NK-92 (cell line): ENCODE results near the gene SMPD4.
"Not testable (repeated sequence)": the region's sequence is repeated elsewhere in the genome, so short reads cannot be mapped to it uniquely, and the experiment has no call there.

Source experiments
- DNase-seq: peaks from one replicate; lab custom pipeline; 2025; ENCODE audit not compliant: unreplicated experiment; lab: John Stamatoyannopoulos, UW

SMPD4 gene, protein sequence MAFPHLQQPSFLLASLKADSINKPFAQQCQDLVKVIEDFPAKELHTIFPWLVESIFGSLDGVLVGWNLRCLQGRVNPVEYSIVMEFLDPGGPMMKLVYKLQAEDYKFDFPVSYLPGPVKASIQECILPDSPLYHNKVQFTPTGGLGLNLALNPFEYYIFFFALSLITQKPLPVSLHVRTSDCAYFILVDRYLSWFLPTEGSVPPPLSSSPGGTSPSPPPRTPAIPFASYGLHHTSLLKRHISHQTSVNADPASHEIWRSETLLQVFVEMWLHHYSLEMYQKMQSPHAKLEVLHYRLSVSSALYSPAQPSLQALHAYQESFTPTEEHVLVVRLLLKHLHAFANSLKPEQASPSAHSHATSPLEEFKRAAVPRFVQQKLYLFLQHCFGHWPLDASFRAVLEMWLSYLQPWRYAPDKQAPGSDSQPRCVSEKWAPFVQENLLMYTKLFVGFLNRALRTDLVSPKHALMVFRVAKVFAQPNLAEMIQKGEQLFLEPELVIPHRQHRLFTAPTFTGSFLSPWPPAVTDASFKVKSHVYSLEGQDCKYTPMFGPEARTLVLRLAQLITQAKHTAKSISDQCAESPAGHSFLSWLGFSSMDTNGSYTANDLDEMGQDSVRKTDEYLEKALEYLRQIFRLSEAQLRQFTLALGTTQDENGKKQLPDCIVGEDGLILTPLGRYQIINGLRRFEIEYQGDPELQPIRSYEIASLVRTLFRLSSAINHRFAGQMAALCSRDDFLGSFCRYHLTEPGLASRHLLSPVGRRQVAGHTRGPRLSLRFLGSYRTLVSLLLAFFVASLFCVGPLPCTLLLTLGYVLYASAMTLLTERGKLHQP

DNA sequence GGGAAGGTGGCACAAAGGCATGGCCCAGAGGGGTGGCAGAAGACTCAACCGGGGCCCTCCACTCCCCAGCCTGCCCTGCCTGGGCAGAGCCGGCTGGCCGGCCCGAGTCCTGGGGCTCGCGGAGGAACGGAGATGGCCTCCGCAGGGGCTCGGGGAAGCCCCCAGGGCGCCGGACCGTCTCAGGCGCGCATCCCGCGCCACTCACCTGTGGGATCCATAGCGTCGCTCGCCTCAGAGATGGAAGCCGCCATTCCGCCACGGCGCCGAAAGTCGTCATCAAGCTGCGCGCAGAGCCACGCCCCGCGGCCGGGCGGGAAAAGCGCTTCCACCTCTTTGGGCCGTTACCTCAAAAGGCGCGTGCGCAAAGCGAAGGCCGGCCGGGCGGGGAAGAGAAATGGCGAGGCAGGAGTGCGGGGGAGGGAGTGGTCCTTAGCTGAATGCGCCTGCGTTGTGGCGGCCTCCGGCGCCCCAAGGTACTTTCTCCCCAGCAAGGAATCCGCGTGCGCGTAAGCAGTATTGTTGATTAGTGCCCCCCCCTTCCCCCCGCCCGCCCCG, at the start of gene SMPD4:
Gene SMPD4, minus strand, starts transcription at position 278 of the 555 bp plus-strand sequence. CDS start 5,010 bp downstream, outside the sequence.
- peak; percentile 80 for DNase-seq

DNA sequence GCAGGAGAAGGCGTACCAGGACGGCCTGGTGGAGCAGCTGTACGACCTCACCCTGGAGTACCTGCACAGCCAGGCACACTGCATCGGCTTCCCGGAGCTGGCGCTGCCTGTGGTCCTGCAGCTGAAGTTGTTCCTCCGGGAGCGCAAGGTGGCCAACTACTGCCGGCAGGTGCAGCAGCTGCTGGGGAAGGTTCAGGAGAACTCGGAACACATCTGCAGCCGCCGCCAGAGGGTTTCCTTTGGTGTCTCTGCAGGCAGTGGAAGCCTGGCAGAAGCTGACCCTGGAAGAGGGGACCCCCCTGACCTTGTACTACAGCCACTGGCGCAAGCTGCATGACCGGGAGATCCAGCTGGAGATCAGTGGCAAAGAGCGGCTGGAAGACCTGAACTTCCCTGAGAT, 49.5 kb upstream of the SMPD4 start:
- DNase-seq = not testable (repeated sequence)

DNA sequence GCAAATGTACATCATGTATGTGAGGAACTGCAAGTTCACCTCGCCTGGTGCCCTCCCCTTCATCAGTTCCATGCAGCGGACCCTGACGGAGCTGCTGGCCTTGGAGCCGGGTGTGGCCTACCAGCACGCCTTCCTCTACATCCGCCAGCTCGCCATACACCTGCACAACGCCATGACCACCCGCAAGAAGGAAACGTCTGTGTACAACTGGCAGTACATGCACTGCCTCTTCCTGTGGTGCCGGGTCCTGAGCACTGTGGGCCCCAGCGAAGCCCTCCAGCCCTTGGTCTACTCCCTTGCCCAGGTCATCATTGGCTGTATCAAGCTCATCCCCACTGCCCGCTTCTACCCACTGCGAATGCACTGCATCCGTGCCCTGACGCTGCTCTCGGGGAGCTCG, 49.0 kb upstream of the SMPD4 start:
- DNase-seq = not testable (repeated sequence)

DNA sequence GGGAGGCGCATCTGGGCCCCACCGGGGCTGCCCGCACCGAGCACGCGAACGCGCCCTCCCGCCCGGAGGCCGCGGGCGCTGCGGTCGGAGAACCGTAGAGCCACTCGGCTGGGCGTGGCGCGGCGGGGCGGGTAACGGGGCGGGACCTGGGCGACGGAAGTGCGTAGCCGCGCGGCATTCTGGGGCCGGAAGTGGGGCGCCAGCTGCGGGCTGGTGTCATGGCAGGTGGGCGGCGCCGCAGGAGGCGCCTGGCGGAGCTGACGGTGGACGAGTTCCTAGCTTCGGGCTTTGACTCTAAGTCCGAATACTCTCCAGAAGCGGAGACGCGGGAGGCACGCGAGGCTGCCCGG, 47.7 kb upstream of the SMPD4 start:
- not testable (repeated sequence) for DNase-seq

DNA sequence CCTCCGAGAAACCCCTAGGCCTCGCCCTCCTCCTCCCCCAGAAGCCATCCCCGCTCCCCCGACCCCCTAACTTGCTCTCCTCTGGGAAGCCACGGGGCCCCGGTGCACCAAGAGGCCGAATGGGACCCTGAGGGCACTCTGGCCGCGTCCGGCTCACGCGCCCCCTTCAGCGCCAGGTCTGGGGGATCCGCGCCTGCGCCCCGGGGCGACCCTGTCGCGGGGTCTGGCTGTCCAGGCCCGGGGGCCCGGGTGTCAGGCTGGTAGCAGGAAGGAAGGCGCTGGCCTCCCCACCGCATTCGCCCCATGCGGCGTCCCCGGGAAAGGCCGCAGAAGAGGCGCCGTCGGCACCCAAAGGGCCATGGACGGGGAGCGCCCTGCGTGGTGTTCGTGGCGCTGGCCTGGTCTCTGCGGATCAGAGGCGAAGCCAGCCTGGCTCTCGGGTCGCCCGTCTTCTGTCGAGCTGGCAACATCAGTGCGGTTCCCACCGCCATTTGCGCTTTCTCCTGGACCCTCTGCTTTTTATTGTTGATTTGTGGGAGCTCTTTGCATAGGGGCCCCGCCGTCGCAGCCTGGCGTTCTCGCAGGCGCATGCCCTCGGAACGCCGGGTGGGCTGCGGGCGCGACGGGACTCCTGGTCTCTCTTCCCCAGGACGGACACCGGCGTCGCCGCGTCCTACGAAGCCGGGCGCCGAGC, 47.2 kb upstream of the SMPD4 start:
- DNase-seq = not testable (repeated sequence)

DNA sequence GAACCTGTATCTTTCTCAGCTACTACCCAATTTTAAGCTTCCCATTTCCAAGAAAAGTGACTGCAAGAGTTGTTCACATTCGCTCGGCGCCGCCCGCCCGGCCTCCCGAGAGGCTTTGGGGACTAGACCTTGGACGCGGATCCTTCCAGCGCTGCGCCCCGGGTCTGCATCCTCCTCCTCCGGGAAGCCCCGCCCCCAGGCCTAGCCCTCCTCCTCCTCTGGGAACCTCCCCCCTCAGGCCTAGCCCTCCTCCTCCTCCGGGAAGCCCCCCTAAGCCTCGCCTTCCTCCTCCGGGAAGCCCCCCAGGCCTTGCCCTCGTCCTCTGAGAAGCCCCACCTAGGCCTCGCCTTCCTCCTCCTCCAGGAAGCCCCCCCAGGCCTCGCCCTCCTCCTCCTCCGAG, 46.6 kb upstream of the SMPD4 start:
- not testable (repeated sequence) for DNase-seq

DNA sequence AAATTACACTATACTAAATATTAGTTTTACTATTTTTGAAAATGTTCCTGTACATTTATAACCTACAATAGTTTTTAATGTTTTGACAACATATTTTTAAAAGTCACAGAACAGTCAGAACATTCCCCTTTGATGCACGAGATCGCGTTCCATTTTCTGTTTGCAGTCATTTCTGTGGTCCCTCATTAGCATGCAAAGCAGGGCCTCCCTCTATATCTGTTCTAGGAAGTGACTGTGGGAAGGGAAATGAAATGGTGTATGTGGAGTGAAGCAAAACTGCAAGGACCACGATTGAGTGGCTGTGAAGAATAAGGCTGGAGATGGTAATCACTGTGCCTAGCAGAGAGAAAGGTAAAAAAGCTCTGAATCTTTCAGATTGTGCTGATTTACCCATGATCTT, 41.1 kb upstream of the SMPD4 start:
- DNase-seq = not testable (repeated sequence)

DNA sequence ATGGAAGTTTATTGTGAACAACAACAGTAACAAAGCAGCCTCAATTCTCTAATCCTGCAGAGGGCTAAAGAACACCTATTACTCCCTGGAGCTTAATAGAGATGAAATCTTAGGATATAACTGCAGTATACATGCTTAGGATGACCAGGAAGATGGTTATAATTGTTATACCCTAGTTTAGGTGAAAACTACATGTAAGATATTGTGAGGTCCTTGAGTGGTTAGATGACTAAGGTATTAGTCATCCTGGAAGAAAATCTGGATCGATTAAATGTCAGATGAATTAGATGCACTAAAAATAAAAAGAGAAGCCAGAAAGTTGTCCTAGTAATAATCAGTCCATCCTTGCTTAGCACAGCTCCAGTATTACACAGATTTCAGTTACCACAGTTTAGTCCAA, 39.1 kb upstream of the SMPD4 start:
- not testable (repeated sequence) for DNase-seq

DNA sequence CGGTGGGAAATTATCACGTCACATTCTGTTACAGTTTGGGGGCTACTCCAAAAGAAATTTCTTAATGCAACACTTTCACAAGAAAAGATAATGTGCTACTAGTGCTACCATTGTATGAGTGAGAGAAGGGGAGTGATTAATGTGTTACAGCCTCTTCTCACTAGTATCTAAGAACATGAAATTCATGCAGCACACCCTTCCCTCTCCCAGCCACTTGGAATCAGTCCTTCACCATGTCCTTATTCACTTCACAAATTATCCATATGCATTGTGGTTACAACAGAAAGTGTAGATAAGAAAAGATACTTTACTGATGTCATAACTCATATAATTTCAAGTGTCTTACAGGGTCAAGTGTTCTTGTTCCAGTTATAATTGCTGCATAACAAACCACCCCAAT, 37.7 kb upstream of the SMPD4 start:
- not testable (repeated sequence) for DNase-seq

DNA sequence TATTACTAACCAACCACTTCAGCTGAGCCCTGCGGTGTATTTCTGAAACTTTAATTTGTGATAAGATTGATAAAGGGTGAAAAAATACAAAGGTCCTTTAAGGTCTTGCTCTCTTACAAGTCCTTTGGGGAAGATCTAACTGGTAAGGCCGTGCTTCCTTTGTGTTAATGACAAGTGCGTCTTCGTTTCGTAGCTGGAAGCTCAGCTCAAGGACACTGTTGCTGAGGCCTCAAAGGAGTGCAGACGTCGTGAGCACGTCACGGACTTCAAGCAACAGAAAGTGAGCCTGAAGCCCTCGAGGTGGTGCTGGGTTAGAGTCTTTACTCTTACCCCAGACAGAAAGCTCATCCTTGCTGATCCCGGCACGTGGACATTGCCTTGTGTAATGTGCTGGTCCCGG, 25.6 kb upstream of the SMPD4 start:
- DNase-seq = not testable (repeated sequence)

DNA sequence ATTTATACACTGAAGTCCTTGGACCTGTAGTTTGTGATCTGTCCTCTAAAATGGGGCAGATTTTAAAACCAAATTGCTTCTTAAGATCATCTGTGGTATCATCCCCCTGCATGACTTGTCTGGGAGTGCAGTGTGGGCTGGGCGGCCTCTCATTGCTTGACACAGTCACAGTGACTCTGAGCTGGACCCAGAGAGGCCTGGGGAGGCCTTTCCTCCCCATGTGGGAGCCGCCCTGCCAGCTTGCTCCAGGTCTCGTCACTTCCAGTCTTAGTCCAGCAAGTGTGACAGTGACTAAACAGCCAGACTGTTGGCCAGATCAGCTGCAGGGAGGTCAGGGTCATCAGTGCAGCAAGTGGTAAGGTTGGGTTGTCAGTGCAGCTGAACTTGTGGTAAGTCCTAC, 21.7 kb upstream of the SMPD4 start:
- not testable (repeated sequence) for DNase-seq

DNA sequence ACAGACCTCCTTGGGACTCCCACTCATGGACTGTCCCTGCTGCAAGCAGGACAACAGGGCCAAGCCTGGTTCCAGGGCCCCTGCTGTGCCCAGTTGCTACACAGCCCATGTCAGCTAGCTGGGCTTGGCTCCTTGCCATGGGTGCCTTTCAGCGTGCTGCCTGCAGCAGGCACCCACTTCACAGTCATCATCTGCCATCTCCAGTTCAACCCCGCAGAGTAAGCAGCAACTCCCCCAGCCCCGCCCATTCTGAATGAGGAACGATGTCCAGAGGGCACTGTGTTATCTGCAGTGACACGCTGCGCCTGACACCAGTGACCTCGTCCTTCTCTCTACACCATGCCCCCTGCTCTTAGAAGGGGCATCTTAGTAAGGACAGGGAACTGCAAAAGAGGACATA, 21.1 kb upstream of the SMPD4 start:
- not testable (repeated sequence) for DNase-seq

DNA sequence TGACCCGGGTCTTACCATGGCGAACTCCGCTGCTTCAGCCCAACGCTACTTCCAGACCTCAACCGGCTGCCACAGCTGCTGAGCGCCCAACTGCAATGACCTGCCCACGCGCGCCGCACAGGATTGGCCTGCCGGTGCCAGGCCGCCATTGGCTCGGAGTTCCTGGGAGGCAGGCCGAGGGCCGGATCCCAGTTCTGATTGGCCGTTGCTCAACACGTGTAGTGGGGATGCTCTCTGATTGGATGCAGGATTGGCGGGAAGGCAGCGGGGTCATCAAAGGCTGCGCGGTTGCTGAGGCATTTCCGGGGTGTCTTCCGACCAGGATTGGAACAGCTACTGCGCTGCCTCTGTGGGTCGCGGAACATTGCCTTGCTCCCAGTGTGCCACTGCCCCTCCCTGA, 16.9 kb upstream of the SMPD4 start, which contains the start of gene TUBA3E:
Gene TUBA3E, minus strand, starts transcription at position 97 of the 400 bp plus-strand sequence. Its CDS starts 79 bp downstream, at position 18.
- DNase-seq = no peak

DNA sequence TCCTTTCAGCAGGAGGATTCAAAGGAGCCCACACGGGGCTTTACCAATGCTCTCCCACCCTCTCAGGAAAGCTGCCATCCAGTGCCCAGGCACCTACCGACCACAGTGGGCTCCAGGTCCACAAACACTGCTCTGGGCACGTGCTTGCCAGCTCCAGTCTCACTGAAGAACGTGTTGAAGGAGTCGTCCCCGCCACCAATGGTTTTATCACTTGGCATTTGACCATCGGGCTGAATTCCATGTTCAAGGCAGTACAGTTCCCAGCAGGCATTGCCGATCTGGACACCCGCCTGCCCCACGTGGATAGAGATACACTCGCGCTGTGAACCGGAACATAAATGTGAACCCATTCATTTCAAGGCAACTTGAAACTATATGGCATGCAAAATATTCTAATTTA, 14.7 kb upstream of the SMPD4 start:
- DNase-seq = not testable (repeated sequence)

DNA sequence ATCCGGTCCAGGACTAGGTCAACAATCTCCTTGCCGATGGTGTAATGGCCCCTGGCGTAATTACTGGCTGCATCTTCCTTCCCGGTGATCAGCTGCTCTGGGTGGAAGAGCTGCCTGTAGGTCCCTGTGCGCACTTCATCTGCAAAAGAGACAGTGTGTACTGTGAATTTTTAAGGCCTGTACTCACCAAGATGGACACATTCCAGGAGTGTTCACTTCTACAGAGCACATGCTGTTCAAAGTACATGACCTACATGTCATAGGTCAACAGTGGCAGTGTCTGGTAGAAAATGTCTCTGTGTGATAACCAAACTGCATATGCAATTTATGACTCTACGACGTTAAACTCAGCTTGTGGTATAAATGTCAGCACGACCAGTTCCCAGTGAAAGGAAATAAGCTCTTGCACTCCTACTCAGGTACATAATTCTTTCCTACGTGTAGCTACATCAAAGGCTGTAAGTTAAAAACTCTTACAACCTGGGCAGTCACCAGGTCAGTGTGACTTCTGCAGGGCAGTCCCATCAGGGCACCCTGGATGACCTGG, 13.8 kb upstream of the SMPD4 start:
- not testable (repeated sequence) for DNase-seq

DNA sequence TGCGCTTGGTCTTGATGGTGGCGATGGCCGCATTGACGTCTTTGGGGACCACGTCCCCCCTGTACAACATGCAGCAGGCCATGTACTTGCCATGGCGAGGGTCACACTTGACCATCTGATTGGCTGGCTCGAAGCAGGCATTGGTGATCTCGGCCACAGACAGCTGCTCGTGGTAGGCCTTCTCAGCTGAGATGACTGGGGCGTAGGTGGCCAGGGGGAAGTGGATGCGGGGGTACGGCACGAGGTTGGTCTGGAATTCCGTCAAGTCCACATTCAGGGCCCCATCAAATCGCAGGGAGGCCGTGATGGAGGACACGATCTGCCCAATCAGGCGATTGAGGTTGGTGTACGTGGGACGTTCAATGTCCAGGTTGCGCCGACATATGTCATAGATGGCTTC, 12.4 kb upstream of the SMPD4 start:
- DNase-seq = not testable (repeated sequence)

DNA sequence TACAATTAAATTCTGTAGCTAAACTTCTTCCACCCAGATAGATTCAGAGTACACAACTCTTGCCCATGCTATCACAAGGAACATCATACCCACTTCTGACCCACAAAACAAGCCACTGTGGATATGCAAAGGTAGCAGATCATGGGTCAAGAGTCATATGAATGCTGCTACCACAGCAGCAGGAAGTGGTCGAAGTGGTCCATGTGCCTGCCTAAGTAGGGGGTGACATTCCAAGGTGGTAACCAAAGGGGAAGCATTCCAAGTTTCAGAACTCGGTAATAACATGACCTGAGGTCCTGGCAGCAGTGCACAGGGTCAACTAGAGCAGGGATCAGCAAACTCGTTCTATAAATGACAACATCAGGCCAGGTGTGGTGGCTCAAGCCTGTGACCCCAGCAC, 11.0 kb upstream of the SMPD4 start:
- not testable (repeated sequence) for DNase-seq

DNA sequence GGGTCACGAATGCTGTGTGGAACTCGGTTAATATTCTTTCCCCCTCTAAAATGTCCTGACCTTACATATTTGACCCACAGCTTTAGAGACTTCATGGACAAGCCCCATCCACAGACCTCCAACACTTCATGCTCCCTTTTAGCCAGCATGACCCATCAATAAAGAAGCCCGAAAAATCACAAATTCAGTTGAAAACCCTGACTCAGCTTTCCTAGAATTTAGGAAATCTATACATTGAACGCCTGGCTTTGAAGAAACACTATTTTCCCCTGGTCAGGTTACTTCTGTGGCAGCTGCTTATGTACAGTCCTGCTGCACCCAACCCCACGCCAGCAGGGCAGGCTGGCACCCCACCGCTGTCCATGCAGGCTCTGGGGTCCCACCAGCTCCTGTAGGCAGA, 9.9 kb upstream of the SMPD4 start:
- not testable (repeated sequence) for DNase-seq

DNA sequence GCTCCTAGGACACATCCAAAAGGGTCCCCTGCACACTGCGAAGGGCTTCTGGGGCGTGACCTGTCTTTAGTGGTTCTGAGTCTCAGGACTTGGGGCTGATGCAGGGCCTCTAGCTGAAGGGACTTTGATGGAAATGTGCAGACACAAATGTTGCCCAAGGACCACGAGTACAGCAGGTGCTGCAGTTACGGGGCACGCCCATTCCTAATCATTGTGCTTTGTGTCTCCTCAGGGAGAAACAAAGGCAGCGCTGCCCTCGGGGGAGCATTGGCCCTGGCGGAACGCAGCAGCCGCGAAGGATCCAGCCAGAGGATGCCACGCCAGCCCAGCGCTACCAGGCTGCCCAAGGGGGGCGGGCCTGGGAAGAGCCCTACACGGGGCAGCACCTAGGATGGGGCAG, 8.8 kb upstream of the SMPD4 start:
- DNase-seq = no peak

DNA sequence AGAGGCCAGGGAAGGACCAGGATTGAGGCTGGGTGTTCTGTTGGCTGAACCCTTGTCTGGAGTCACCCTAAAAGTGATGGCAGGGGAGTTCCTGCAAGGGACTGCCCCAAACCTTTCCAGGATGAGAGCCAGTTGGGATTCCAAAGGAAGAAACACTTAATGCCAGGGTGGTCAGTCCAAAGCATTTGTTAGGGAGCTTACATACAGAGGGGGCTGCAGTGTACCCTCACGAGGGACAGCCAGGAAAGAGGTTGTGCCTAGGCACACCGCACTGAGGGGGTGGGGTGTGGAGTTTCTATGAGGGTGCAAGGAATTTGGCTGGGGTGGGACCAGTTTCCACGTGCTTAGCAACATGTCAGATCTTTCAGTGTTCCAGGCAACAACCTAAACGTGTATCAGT, 7.6 kb upstream of the SMPD4 start:
- not testable (repeated sequence) for DNase-seq
